SH-SY5Y (cell line): ENCODE data around the gene TLCD4.

Experiments
- GATA2 ChIP-seq: IDR thresholded peaks from 2 replicates; pipeline ENCODE4 v1.6.1; 2011; ENCODE audit warnings: mild to moderate bottlenecking, low read depth, low read length
- GATA3 ChIP-seq: IDR thresholded peaks from 2 replicates; pipeline ENCODE4 v1.6.1; 2011; ENCODE audit warnings: low read depth, mild to moderate bottlenecking, low read length, moderate library complexity

The TLCD4 gene

GRCh38 chr1:95122151-95122697, 5.1 kb downstream of the TLCD4 start:
- no peak for TF ChIP-seq GATA2
- no peak for TF ChIP-seq GATA3

DNA sequence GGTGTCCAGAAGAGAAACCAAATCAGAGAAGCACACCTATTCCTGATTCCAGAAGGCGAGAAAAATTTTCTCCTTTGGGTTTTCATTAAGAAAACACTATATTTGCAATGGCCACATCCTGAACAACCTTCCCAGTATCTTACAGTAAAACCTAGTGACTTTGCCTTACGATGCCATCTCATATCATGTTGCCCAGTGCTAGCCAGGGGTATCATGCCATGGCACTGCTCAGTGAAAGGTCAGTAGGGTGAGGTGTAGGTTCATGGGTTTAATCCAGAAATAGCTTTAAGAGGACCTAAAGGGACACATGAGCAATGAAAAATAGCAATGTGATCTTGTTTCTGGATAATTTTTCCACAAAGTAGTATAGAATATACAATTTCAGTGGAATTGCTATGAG, 7.2 kb downstream of the TLCD4 start:
- TF ChIP-seq GATA3, result no peak
- no peak for TF ChIP-seq GATA2

- TF ChIP-seq GATA2, result no peak
- no peak for TF ChIP-seq GATA3
These were observed 9.2 kb downstream of the TLCD4 start for GRCh38 chr1:95126366-95126765.

DNA sequence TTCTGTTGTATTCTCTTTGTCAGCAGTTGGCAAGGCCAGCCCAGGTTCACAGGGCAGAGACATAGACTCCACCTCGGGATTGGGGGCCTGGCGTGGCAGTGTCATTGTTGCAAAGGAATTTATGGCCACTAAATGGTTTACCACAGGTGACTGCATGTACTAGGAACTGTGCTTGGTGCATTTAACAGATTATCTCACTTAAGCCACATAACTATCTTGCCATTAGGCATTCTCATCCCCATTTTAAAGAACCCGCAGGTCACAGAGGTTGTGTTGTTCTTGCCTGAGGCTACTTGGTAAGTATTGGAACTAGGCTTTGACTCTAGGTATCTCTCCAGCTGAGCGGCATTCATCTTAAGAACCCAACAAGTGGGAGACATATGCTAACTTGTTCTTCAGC, 9.7 kb downstream of the TLCD4 start:
- TF ChIP-seq GATA3 (no peak), GATA2 (no peak)

GRCh38 chr1:95127380-95127779, 10.2 kb downstream of the TLCD4 start:
- TF ChIP-seq GATA2 (no peak), GATA3 (no peak)

GRCh38 chr1:95132762-95133161, 15.6 kb downstream of the TLCD4 start:
- TF ChIP-seq GATA2, result no peak
- TF ChIP-seq GATA3, result no peak

- TF ChIP-seq GATA3, result no peak
These were observed 16.5 kb downstream of the TLCD4 start for GRCh38 chr1:95133687-95134086.

GRCh38 chr1:95138223-95138622, 21.1 kb downstream of the TLCD4 start:
- no peak for TF ChIP-seq GATA2
- TF ChIP-seq GATA3, result no peak

DNA sequence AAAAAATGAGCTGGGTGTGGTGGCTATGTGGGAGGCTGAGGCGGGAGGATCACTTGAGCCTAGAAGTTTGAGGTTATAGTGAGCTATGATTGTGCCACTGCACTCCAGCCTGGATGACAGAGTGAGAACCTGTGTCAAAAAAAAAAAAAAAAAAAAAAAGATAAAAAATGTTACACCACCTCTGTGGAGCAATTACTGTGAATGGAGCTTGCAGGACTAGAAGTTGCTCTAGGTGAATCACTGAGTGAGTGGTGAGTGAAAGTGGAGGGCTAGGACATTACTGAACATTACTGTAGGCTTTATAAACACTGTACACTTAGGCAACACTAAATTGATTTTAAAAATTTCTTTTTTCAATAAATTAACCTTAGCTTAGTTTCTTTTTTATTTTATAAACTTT, 21.9 kb downstream of the TLCD4 start:
- TF ChIP-seq GATA2, result no peak
- TF ChIP-seq GATA3, result no peak

GRCh38 chr1:95140791-95141190, 23.6 kb downstream of the TLCD4 start:
- TF ChIP-seq GATA3 (no peak), GATA2 (no peak)

GRCh38 chr1:95145493-95145892, 28.3 kb downstream of the TLCD4 start:
- TF ChIP-seq GATA3, result no peak
- no peak for TF ChIP-seq GATA2

- TF ChIP-seq GATA3, result no peak
- TF ChIP-seq GATA2, result no peak
These were observed 29.5 kb downstream of the TLCD4 start for GRCh38 chr1:95146637-95147036.

- no peak for TF ChIP-seq GATA2
- TF ChIP-seq GATA3, result no peak
These were observed 36.9 kb downstream of the TLCD4 start for GRCh38 chr1:95154096-95154495.
